ENCODE data around the gene KLHL2. TPM values are rescaled to one million over a fixed set of nuclear protein-coding genes. Genes with fewer than 3 reads are reported as not detected.
A peak's percentile ranks its signal among the peaks of the same experiment; 100 is the strongest.

KLHL2 gene
- total RNA-seq, 1 experiment from 2014 or later: 12.4 TPM

DNA sequence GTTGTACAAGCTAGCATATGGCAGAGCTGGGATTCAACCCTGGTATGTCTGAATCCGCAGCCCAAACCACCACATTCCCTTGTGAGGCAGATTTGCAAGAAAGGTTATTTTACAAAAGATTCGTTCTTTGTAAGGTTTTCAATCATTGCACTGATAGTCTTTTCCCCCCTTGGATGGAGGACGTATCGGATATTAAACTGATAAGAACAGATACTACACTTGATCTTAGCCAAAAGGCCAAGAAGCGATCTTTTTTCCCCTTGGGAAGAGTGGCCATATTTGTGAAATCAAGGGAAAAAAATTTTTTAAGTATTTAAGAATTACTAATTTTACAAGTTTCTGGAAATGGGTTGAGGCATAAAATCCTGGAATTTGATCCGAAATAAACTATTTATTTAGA lies 85.7 kb downstream of the KLHL2 start:
- ChIA-PET POLR2A (no interaction called here), CTCF (no interaction called here)
- peaks cover 13% of the 10 kb centered on the region for H3K4me1 Mint-ChIP-seq
- DNase-seq (ENCODE audit: low spot score) (no peak), ATAC-seq (no peak)
- H3K9me3 Mint-ChIP-seq: no peaks in the 10 kb centered on the region
- TF ChIP-seq, protein P1, sequence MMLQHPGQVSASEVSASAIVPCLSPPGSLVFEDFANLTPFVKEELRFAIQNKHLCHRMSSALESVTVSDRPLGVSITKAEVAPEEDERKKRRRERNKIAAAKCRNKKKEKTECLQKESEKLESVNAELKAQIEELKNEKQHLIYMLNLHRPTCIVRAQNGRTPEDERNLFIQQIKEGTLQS (CRISPR knock-in tag; conservative IDR thresholded peaks at IDR 0.05): no peak
- TF ChIP-seq CREB1 (CRISPR knock-in tag; IDR thresholded peaks at IDR 0.05): no peak
- TF ChIP-seq, protein P2, sequence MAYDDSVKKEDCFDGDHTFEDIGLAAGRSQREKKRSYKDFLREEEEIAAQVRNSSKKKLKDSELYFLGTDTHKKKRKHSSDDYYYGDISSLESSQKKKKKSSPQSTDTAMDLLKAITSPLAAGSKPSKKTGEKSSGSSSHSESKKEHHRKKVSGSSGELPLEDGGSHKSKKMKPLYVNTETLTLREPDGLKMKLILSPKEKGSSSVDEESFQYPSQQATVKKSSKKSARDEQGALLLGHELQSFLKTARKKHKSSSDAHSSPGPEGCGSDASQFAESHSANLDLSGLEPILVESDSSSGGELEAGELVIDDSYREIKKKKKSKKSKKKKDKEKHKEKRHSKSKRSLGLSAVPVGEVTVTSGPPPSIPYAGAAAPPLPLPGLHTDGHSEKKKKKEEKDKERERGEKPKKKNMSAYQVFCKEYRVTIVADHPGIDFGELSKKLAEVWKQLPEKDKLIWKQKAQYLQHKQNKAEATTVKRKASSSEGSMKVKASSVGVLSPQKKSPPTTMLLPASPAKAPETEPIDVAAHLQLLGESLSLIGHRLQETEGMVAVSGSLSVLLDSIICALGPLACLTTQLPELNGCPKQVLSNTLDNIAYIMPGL (CRISPR knock-in tag; IDR thresholded peaks at IDR 0.05): no peak
- H3K36me3 Mint-ChIP-seq: peaks cover under 1% of the 10 kb centered on the region; the same call in 1 of the 2 replicates
- no peak overlapping the region for H3K27ac Mint-ChIP-seq
- no peaks in the 10 kb centered on the region for H3K27me3 Mint-ChIP-seq (ENCODE audit: low read depth)
- no peak overlapping the region for H3K4me3 Mint-ChIP-seq

DNA sequence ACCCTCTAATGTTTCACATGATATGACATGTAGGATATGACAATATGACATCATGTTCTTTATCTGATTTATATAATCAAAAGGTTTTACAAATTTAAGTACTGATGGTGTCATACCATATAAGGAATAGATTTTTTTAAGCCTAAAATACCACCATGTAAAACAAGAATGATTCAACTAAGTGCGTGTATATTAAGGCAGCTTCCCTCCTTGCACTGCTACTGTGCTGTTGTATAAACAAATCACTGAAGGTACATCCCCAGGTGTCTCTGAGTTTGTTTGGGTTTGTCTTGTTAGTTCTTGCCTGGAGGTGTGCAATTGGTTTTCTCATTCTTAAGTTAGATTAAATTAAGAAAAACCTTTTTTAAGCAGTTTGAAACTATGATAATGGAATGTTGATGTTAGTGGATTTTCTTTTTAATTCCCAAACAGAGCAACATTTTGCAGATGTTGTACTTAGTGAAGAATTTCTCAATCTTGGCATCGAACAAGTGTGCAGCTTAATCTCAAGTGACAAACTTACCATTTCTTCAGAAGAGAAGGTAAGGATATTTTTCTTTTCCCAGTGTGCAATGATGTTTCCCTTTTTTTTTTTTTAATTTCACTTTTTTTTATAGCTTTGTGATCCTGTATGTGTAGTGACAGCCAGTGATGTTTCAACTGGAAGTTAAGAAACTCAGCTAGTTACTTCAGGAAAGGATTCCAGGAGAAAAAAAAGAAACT lies 86.7 kb downstream of the KLHL2 start:
- H3K36me3 Mint-ChIP-seq: peaks cover 2% of the 10 kb centered on the region; the same call in 1 of the 2 replicates
- TF ChIP-seq EMX1 (CRISPR knock-in tag; IDR thresholded peaks at IDR 0.05): no peak
- TF ChIP-seq GTF2I (CRISPR knock-in tag; conservative IDR thresholded peaks at IDR 0.05): no peak
- TF ChIP-seq, protein P3, sequence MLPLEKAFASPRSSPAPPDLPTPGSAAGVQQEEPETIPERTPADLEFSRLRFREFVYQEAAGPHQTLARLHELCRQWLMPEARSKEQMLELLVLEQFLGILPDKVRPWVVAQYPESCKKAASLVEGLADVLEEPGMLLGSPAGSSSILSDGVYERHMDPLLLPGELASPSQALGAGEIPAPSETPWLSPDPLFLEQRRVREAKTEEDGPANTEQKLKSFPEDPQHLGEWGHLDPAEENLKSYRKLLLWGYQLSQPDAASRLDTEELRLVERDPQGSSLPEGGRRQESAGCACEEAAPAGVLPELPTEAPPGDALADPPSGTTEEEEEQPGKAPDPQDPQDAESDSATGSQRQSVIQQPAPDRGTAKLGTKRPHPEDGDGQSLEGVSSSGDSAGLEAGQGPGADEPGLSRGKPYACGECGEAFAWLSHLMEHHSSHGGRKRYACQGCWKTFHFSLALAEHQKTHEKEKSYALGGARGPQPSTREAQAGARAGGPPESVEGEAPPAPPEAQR (CRISPR knock-in tag; IDR thresholded peaks at IDR 0.05): no peak
- TF ChIP-seq, protein P4, sequence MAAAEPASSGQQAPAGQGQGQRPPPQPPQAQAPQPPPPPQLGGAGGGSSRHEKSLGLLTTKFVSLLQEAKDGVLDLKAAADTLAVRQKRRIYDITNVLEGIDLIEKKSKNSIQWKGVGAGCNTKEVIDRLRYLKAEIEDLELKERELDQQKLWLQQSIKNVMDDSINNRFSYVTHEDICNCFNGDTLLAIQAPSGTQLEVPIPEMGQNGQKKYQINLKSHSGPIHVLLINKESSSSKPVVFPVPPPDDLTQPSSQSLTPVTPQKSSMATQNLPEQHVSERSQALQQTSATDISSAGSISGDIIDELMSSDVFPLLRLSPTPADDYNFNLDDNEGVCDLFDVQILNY (CRISPR knock-in tag; IDR thresholded peaks at IDR 0.05): no peak
- TF ChIP-seq ETV6 (CRISPR knock-in tag; IDR thresholded peaks at IDR 0.05): no peak
- TF ChIP-seq FOXK1 (CRISPR knock-in tag; IDR thresholded peaks at IDR 0.05): no peak
- no peak for TF ChIP-seq TEAD4 (CRISPR knock-in tag; IDR thresholded peaks at IDR 0.05)
- no peak for TF ChIP-seq SMAD4 (CRISPR knock-in tag; IDR thresholded peaks at IDR 0.05)
- TF ChIP-seq, protein P5, sequence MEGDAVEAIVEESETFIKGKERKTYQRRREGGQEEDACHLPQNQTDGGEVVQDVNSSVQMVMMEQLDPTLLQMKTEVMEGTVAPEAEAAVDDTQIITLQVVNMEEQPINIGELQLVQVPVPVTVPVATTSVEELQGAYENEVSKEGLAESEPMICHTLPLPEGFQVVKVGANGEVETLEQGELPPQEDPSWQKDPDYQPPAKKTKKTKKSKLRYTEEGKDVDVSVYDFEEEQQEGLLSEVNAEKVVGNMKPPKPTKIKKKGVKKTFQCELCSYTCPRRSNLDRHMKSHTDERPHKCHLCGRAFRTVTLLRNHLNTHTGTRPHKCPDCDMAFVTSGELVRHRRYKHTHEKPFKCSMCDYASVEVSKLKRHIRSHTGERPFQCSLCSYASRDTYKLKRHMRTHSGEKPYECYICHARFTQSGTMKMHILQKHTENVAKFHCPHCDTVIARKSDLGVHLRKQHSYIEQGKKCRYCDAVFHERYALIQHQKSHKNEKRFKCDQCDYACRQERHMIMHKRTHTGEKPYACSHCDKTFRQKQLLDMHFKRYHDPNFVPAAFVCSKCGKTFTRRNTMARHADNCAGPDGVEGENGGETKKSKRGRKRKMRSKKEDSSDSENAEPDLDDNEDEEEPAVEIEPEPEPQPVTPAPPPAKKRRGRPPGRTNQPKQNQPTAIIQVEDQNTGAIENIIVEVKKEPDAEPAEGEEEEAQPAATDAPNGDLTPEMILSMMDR (IDR thresholded peaks at IDR 0.05): no peak
- TF ChIP-seq, protein P6, sequence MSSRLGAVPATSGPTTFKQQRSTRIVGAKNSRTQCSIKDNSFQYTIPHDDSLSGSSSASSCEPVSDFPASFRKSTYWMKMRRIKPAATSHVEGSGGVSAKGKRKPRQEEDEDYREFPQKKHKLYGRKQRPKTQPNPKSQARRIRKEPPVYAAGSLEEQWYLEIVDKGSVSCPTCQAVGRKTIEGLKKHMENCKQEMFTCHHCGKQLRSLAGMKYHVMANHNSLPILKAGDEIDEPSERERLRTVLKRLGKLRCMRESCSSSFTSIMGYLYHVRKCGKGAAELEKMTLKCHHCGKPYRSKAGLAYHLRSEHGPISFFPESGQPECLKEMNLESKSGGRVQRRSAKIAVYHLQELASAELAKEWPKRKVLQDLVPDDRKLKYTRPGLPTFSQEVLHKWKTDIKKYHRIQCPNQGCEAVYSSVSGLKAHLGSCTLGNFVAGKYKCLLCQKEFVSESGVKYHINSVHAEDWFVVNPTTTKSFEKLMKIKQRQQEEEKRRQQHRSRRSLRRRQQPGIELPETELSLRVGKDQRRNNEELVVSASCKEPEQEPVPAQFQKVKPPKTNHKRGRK (CRISPR knock-in tag; IDR thresholded peaks at IDR 0.05; ENCODE audit: borderline replicate concordance): no peak
- no peak for TF ChIP-seq ELF4 (CRISPR knock-in tag; IDR thresholded peaks at IDR 0.05; ENCODE audit: low read depth)
- no peak for TF ChIP-seq ZNF263 (CRISPR knock-in tag; IDR thresholded peaks at IDR 0.05; ENCODE audit: low read depth)
- TF ChIP-seq, protein P7, sequence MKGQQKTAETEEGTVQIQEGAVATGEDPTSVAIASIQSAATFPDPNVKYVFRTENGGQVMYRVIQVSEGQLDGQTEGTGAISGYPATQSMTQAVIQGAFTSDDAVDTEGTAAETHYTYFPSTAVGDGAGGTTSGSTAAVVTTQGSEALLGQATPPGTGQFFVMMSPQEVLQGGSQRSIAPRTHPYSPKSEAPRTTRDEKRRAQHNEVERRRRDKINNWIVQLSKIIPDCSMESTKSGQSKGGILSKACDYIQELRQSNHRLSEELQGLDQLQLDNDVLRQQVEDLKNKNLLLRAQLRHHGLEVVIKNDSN (CRISPR knock-in tag; IDR thresholded peaks at IDR 0.05): no peak
- TF ChIP-seq ATF1 (CRISPR knock-in tag; IDR thresholded peaks at IDR 0.05): no peak
- TF ChIP-seq ZNF396 (CRISPR knock-in tag; IDR thresholded peaks at IDR 0.05; ENCODE audit: borderline replicate concordance): no peak
- TF ChIP-seq, protein P8, sequence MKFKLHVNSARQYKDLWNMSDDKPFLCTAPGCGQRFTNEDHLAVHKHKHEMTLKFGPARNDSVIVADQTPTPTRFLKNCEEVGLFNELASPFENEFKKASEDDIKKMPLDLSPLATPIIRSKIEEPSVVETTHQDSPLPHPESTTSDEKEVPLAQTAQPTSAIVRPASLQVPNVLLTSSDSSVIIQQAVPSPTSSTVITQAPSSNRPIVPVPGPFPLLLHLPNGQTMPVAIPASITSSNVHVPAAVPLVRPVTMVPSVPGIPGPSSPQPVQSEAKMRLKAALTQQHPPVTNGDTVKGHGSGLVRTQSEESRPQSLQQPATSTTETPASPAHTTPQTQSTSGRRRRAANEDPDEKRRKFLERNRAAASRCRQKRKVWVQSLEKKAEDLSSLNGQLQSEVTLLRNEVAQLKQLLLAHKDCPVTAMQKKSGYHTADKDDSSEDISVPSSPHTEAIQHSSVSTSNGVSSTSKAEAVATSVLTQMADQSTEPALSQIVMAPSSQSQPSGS (CRISPR knock-in tag; IDR thresholded peaks at IDR 0.05; ENCODE audit: borderline replicate concordance, low read depth): no peak
- TF ChIP-seq, protein P9, sequence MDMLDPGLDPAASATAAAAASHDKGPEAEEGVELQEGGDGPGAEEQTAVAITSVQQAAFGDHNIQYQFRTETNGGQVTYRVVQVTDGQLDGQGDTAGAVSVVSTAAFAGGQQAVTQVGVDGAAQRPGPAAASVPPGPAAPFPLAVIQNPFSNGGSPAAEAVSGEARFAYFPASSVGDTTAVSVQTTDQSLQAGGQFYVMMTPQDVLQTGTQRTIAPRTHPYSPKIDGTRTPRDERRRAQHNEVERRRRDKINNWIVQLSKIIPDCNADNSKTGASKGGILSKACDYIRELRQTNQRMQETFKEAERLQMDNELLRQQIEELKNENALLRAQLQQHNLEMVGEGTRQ (CRISPR knock-in tag; IDR thresholded peaks at IDR 0.05): no peak
- TF ChIP-seq CREM (CRISPR knock-in tag; IDR thresholded peaks at IDR 0.05): no peak
- TF ChIP-seq FOXJ3 (CRISPR knock-in tag; IDR thresholded peaks at IDR 0.05; ENCODE audit: borderline replicate concordance): no peak
- no peaks in the 10 kb centered on the region for H3K9me3 Mint-ChIP-seq
- H3K27me3 Mint-ChIP-seq (ENCODE audit: low read depth): no peaks in the 10 kb centered on the region
- ATAC-seq: no peak
- no peak for DNase-seq (ENCODE audit: low spot score)
- H3K4me3 Mint-ChIP-seq: no peak overlapping the region
- peak overlapping the region; percentile 77 for H3K27ac Mint-ChIP-seq
- ChIA-PET CTCF (interaction anchor here (0.6 to 1.7 kb wide), 3 partner anchors 61 to 163 kb away, joined by 4 to 5 read pairs (median 4); no protein-coding TSS in a partner anchor), POLR2A (no interaction called here)
- H3K4me1 Mint-ChIP-seq: peaks cover 13% of the 10 kb centered on the region

Data from WTC11 (cell line).